ENCODE results near the gene MTHFD1L. TPM values are rescaled to one million over a fixed set of nuclear protein-coding genes. Genes with fewer than 3 reads are reported as not detected.

Gene MTHFD1L
- total and polyA plus RNA-seq, 2 of the 8 experiments (the other 6 are each of a cell fraction or from before 2014, with no cell fraction given): 29.2 to 105 TPM

- Histone ChIP-seq H3K79me1 (ENCODE audit: low read depth, low read length) (peaks cover 4% of the 10 kb centered on the region; the same call in 1 of the 2 replicates), H2BK12ac (ENCODE audit: low read depth, low read length) (no peak overlapping the region), H4K8ac (ENCODE audit: extremely low read depth, insufficient read depth, low read length) (no peak overlapping the region), H3K9me3 (ENCODE audit: insufficient read depth in 2 of 2, low read depth in 1 of 2, low read length in 1 of 2) (no peaks in the 10 kb centered on the region), H3K4me3 (ENCODE audit: extremely low read depth in 1 of 4, insufficient read depth in 2 of 4, low read depth in 3 of 4, low read length in 4 of 4) (no peak overlapping the region), H2AK5ac (ENCODE audit: low read depth, low read length) (no peak overlapping the region), H3K79me2 (ENCODE audit: control insufficient read depth in 1 of 2, insufficient read depth in 2 of 2, low read length in 2 of 2) (0 out of 4 replicates have a peak, but pooled peaks cover 0 to under 1% of the 10 kb centered on the region in 2 experiments), H3K56ac (replicated peaks; ENCODE audit: insufficient read length, low read depth, low read length) (no peak overlapping the region), H2BK20ac (ENCODE audit: low read length) (no peak overlapping the region), H3K23me2 (ENCODE audit: low read depth, low read length) (no peaks in the 10 kb centered on the region), H3K27me3 (replicated peaks in 1 of 4; ENCODE audit: control insufficient read depth in 3 of 4, extremely low read depth in 1 of 4, insufficient read depth in 3 of 4, low read length in 3 of 4) (no peaks in the 10 kb centered on the region), H2BK15ac (ENCODE audit: low read length) (no peak overlapping the region), H4K5ac (ENCODE audit: insufficient read length, low read depth, low read length) (no peak overlapping the region), H3K23ac (ENCODE audit: insufficient read length) (no peak overlapping the region), H3K18ac (ENCODE audit: extremely low read depth, low read length) (no peak overlapping the region), H3K4me2 (ENCODE audit: insufficient read depth in 1 of 2, low read depth in 2 of 2, low read length in 2 of 2) (no peak overlapping the region), H3K4ac (replicated peaks; ENCODE audit: insufficient read length, low read depth, low read length) (no peak overlapping the region), H2AFZ (ENCODE audit: low read length) (no peak overlapping the region), H4K20me1 (replicated peaks in 1 of 2; ENCODE audit: control insufficient read depth in 1 of 2, insufficient read depth in 2 of 2, low read length in 2 of 2) (no peaks in the 10 kb centered on the region), H3K4me1 (replicated peaks in 1 of 4; ENCODE audit: control insufficient read depth in 3 of 4, insufficient read depth in 4 of 4, low read length in 3 of 4) (peaks cover 0 to 3% (median 0%) of the 10 kb centered on the region in 4 experiments; a peak in 1 of 7 replicates), H3K36me3 (ENCODE audit: control insufficient read depth in 2 of 4, insufficient read depth in 4 of 4, low read length in 3 of 4) (peaks cover 0 to 21% (median 10%) of the 10 kb centered on the region in 4 experiments; a peak in 3 of 8 replicates), H2BK120ac (replicated peaks; ENCODE audit: low read depth, low read length) (no peak overlapping the region), H3K9ac (replicated peaks in 1 of 4; ENCODE audit: extremely low read depth in 1 of 4, low read depth in 3 of 4, low read length in 3 of 4) (no peak overlapping the region), H3K27ac (ENCODE audit: low read depth, low read length) (no peak overlapping the region), H2BK5ac (ENCODE audit: low read depth, low read length) (no peak overlapping the region), H3K14ac (ENCODE audit: insufficient read length) (no peak overlapping the region), H4K91ac (replicated peaks; ENCODE audit: insufficient read length, low read length) (no peak overlapping the region)
- WGBS, 2 experiments (ENCODE audit: extremely low coverage in 1 of 2, insufficient coverage in 1 of 2, insufficient read length in 1 of 2, insufficient replicate concordance in 2 of 2, low coverage in 1 of 2, low lambda C conversion rate in 2 of 2, missing lambda C conversion rate in 1 of 2): 90% methylated on average over 11 of the region's 11 CpGs; no CpG with 5 or more reads in 1 of the 2 experiments
- FAIRE-seq: no peak
- ChIA-PET CTCF (ENCODE audit: partially characterized antibody) (interaction anchor here (0.6 kb wide), 1 partner anchor 425 kb away, joined by 4 read pairs; no protein-coding TSS in a partner anchor), POLR2A (ENCODE audit: partially characterized antibody) (interaction anchor here (1.3 kb wide), 1 partner anchor 9 kb away, joined by 3 read pairs; no protein-coding TSS in a partner anchor)
- DNase-seq (ENCODE audit: low read depth in 1 of 2, low spot score in 2 of 2): no peak
- TF ChIP-seq BRCA1 (IDR thresholded peaks at IDR 0.05; ENCODE audit: low read depth, low read length) (no peak), EGR1 (IDR thresholded peaks at IDR 0.05; ENCODE audit: borderline replicate concordance, low read depth, low read length) (no peak), E2F6 (IDR thresholded peaks at IDR 0.05) (no peak), CEBPB (IDR thresholded peaks at IDR 0.05; ENCODE audit: low read depth, low read length) (no peak), USF2 (IDR thresholded peaks at IDR 0.05; ENCODE audit: low read length) (no peak), ZNF274 (IDR thresholded peaks at IDR 0.05; ENCODE audit: borderline replicate concordance, extremely low read depth, low read length) (no peak), POLR2A (IDR thresholded peaks at IDR 0.05; ENCODE audit: control extremely low read depth in 1 of 2, low read depth in 2 of 2, low read length in 2 of 2) (no peak), JUN (IDR thresholded peaks at IDR 0.05; ENCODE audit: low read depth, low read length) (no peak), EZH2 (IDR thresholded peaks at IDR 0.05; ENCODE audit: low read depth, low read length, severe bottlenecking) (no peak), TCF12 (IDR thresholded peaks at IDR 0.05; ENCODE audit: low read depth, low read length) (no peak), SIX5 (IDR thresholded peaks at IDR 0.05; ENCODE audit: low read depth, low read length) (no peak)
Measured at GRCh38 chr6:150898399-150899170, 33.1 kb downstream of the MTHFD1L start.

All from H1 (cell line).